Testis (tissue), 3 donors: ENCODE results near the gene LMO4. TPM values are rescaled to one million over a fixed set of nuclear protein-coding genes. Genes with fewer than 3 reads are reported as not detected.

Source experiments
- DNase-seq: peaks from one replicate; pipeline ENCODE4 v3.0.0-alpha.2; 2019
- H3K27ac ChIP-seq, 2 donors: fragments of 200-600 bp; sonication (generic); one replicate each; pipeline ENCODE4 v1.5.1; 2019
- H3K27me3 ChIP-seq: fragments of 200-600 bp; sonication (generic); one replicate; pipeline ENCODE4 v1.5.1; 2019
- H3K36me3 ChIP-seq: fragments of 200-600 bp; sonication (generic); one replicate; pipeline ENCODE4 v1.5.1; 2017; ENCODE audit warnings: low read depth; ENCODE audit errors: missing control alignments
- H3K4me1 ChIP-seq: fragments of 200-600 bp; sonication (generic); one replicate; pipeline ENCODE4 v1.5.1; 2019
- H3K4me3 ChIP-seq, 2 donors: fragments of 200-600 bp; sonication (generic); one replicate each; pipeline ENCODE4 v1.5.1; 2017 to 2019
- H3K9me3 ChIP-seq: fragments of 200-600 bp; sonication (generic); one replicate; pipeline ENCODE4 v1.5.1; 2017
- POLR2A ChIP-seq: fragments of 450-650 bp; IDR thresholded peaks from one replicate; pipeline ENCODE4 v1.6.1; 2017; ENCODE audit warnings: antibody characterized with exemption, mild to moderate bottlenecking, moderate library complexity
- WGBS, 2 donors: methylation state at CpG; one replicate each; pipeline ENCODE4 v1.1.5; 2018; 5-methylcytosine and 5-hydroxymethylcytosine counted together
- intact Hi-C: fragments of 100-400 bp; cut with DNase I; formaldehyde crosslinking; loops from one replicate; pipeline ENCODE4 v1.15.1; 2023; ENCODE audit warnings: low total_unique reads
- polyA plus RNA-seq: library from polyadenylated mRNA; stranded (reverse); fragments of 350-450 nt; fragmentation: Illumina TruSeq; extraction: RNeasy Lipid Tissue Mini Kit (QIAGEN cat#74804); gene quantifications from one replicate; pipeline ENCODE4 v1.2.3, GENCODE V29; 2014; ENCODE audit warnings: low read depth, low replicate concordance; ENCODE audit not compliant: insufficient read depth
- total RNA-seq, 2 donors: library from RNA; depleted of rRNA; stranded (reverse); fragments of >200 nt; gene quantifications; one replicate each; pipeline ENCODE4 v1.2.3, GENCODE V29; 2016
- TF ChIP-seq, protein P1 (sequence below), 3 experiments: fragments of 450-650 bp in 2 of 3; fragments of 200-600 bp in 1 of 3; sonication (generic) in 1 of 3; IDR thresholded peaks; one replicate each; pipeline ENCODE4 v1.5.1; 2016 to 2019; ENCODE audit warnings: antibody characterized with exemption in 3 of 3, mild to moderate bottlenecking in 2 of 3, moderate library complexity in 1 of 3

The LMO4 gene
- total and polyA plus RNA-seq, 3 donors from 2014 or later = 38.3 to 76.6 (median 65.6) TPM

DNA sequence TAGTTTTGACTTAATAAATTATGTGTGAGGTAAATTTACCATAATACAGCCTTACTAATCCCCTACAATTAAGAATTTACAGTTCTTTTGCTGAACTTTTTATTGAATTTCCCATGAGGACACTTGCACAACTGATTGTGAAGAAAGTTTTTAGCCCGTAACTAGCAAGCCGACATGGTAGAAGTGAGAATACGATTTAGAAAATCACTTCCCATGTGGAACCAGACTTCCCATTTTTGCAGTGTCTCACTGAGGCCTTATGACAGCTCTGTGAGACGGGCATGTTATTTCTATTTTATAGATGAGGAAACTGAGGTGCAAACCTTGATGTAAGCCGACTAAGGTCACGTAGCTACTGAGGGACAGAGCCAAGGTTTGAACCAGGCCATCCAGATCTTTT lies 32.5 kb upstream of the LMO4 start:
- no peaks in the 10 kb centered on the region for H3K27me3 ChIP-seq
- TF ChIP-seq, protein P1, sequence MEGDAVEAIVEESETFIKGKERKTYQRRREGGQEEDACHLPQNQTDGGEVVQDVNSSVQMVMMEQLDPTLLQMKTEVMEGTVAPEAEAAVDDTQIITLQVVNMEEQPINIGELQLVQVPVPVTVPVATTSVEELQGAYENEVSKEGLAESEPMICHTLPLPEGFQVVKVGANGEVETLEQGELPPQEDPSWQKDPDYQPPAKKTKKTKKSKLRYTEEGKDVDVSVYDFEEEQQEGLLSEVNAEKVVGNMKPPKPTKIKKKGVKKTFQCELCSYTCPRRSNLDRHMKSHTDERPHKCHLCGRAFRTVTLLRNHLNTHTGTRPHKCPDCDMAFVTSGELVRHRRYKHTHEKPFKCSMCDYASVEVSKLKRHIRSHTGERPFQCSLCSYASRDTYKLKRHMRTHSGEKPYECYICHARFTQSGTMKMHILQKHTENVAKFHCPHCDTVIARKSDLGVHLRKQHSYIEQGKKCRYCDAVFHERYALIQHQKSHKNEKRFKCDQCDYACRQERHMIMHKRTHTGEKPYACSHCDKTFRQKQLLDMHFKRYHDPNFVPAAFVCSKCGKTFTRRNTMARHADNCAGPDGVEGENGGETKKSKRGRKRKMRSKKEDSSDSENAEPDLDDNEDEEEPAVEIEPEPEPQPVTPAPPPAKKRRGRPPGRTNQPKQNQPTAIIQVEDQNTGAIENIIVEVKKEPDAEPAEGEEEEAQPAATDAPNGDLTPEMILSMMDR (IDR thresholded peaks at IDR 0.05) = no peak
- no peak for TF ChIP-seq POLR2A
- intact Hi-C loops = no loop called here
- H3K4me3 ChIP-seq = no peak overlapping the region
- DNase-seq = no peak
- H3K36me3 ChIP-seq = no peaks in the 10 kb centered on the region
- H3K27ac ChIP-seq = no peak overlapping the region
- H3K4me1 ChIP-seq = no peaks in the 10 kb centered on the region
- no peaks in the 10 kb centered on the region for H3K9me3 ChIP-seq
- WGBS, 2 donors = 89 to 97% methylated on average over 6 of the region's 6 CpGs

DNA sequence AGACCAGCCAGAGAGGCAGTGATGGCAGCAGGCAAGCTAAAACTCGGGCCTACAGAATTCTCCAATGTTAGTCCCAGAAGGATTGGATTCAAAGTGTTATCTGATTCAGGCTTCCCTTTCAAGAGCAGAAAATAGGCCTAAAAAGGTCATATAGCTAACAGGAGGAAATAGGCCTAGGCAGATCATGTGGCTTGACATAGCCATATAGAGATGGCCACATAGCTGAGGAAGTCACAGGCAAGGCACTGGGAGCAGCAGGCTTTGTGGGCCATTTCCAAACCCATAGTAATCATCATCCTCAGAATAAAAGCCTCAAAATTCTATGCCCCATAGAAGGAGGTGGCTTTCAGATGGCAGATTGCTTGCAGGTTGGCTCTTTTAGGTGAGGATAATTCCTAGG lies 29.0 kb upstream of the LMO4 start:
- Histone ChIP-seq H3K9me3 (no peaks in the 10 kb centered on the region), H3K27ac (no peak overlapping the region), H3K4me1 (no peaks in the 10 kb centered on the region), H3K27me3 (no peaks in the 10 kb centered on the region), H3K4me3 (no peak overlapping the region), H3K36me3 (no peaks in the 10 kb centered on the region)
- no peak for DNase-seq
- intact Hi-C loops = no loop called here
- TF ChIP-seq, protein P1 (IDR thresholded peaks at IDR 0.05) = no peak
- no peak for TF ChIP-seq POLR2A
- 75 to 86% methylated on average over 1 of the region's 1 CpG for WGBS, 2 donors

DNA sequence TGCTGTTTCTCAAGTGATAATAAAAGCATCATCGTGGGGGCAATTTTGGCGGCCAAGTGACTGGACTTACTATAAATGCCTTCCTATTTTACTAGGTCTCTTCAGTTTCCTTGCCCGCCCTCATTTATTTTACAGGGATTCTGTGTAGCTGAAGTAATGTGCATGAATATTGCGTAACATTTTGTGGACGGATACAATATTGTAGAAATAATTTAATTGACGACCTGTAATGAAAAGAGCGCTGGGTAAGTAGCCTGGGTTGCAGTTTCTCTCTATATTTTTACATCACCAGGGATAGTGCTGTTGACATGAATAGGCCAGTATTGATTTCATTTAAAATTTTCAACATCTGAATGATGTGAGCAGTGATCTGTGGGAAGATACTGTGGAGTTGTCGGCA lies 28.1 kb upstream of the LMO4 start:
- intact Hi-C loops = no loop called here
- no peak for DNase-seq
- no peak overlapping the region for H3K4me3 ChIP-seq
- no peaks in the 10 kb centered on the region for H3K9me3 ChIP-seq
- no peaks in the 10 kb centered on the region for H3K36me3 ChIP-seq
- TF ChIP-seq POLR2A = no peak
- WGBS, 2 donors = 91 to 95% methylated on average over 8 of the region's 8 CpGs
- no peaks in the 10 kb centered on the region for H3K27me3 ChIP-seq
- H3K27ac ChIP-seq = no peak overlapping the region
- no peaks in the 10 kb centered on the region for H3K4me1 ChIP-seq

DNA sequence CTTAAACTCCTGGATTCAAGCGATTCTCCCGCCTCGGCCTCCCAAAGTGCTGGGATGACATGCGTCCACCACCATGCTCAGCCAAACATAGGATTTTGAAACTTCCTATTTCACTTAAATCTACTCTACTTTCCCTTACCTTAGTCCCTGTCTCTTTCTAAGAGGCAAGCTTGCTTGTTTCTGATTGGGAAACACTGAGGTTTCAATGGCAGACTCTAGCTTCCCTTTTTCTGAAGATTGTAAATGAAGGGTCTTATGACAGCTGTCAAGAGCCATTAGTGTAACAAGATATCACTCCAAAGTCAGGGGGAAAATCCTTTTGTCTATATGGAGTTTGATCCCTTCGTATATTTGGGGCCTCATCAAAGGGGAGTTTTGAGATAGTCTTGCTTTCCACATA lies 23.5 kb upstream of the LMO4 start:
- TF ChIP-seq, protein P1 (IDR thresholded peaks at IDR 0.05) = no peak
- TF ChIP-seq POLR2A = no peak

DNA sequence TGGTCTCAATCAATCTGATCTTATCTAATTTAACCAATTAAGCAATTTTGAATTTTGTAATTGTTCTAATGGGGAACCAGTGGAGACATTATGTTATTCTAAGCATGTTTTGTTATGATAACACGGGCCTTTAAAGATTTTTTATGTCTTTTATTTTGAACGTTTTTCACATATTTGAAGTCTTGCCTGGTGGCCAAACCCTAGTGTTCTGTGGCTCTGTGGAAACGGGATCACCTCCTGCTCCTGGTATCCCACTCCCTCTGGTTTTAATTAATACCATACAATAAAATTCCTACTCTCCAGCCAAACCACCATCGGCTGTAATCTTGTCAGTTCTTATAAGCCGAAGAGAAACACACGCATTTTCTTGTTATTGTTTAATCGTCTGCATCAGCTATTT lies 22.9 kb upstream of the LMO4 start:
- H3K36me3 ChIP-seq = no peaks in the 10 kb centered on the region
- H3K9me3 ChIP-seq = no peaks in the 10 kb centered on the region
- H3K4me1 ChIP-seq = no peaks in the 10 kb centered on the region
- intact Hi-C loops = no loop called here
- no peaks in the 10 kb centered on the region for H3K27me3 ChIP-seq
- H3K4me3 ChIP-seq = no peak overlapping the region
- TF ChIP-seq POLR2A = no peak
- TF ChIP-seq, protein P1 (IDR thresholded peaks at IDR 0.05) = no peak
- 44 to 51% methylated on average over 7 of the region's 7 CpGs for WGBS, 2 donors
- H3K27ac ChIP-seq = no peak overlapping the region
- no peak for DNase-seq

More for the DNA sequence above, 23.5 kb upstream of the LMO4 start:
- 75 to 84% methylated on average over 5 of the region's 5 CpGs for WGBS, 2 donors
- no peak for DNase-seq
- H3K27me3 ChIP-seq = no peaks in the 10 kb centered on the region
- H3K9me3 ChIP-seq = no peaks in the 10 kb centered on the region
- H3K4me3 ChIP-seq = no peak overlapping the region
- H3K27ac ChIP-seq = no peak overlapping the region
- no peaks in the 10 kb centered on the region for H3K36me3 ChIP-seq
- intact Hi-C loops = no loop called here
- H3K4me1 ChIP-seq = no peaks in the 10 kb centered on the region
